HG03469 (cell line): ENCODE measurements around the gene PODN.

Experiments
- ATAC-seq: cut with Tn5 transposase; IDR thresholded peaks from one replicate; pipeline ENCODE4 v1.9.1; 2021; ENCODE audit warnings: mild to moderate bottlenecking, moderate library complexity, moderate number of reproducible peaks; ENCODE audit not compliant: unreplicated experiment

PODN gene

DNA sequence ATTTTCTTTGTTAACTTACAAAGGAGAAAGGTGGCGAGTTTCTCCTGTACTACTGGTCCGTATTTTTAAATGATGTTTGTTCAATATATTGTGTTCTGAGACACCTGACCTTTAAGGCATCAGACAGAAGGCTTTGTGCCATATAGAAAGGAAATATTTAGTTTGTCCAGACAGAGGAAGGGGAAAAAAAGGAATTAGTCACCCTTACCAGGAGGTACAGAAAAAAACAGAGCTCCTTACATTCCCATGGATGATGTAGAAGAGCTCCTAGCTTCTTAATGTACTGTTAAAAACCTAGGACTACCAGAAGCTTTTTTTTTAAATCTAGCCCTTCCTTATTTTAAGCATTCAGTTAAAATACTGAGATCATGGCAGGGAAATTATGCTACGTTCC, 12.4 kb upstream of the PODN start:
- no peak for ATAC-seq

GRCh38 chr1:53050310-53050709, 11.7 kb upstream of the PODN start:
- no peak for ATAC-seq

GRCh38 chr1:53051676-53052075, 10.3 kb upstream of the PODN start:
- ATAC-seq, result no peak

DNA sequence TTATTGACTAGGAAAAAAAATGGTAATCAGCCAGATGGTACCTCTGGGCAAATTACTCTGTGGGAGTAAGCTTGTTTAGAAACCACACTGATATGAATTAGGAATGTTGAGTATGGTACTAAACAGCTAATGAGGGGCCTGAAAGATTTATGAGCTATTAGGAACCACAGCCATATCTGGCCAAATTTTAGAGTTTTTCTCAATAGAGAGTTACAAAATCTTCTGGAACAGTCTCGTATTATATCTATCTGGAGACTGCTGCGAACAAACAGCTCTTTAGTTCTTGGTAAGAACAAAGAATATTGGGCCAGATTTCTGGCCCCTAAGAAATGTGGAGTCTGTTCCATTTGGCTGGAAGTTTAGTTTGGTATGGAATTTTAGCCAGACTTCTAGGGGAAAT, 4.9 kb upstream of the PODN start:
- no peak for ATAC-seq

- no peak for ATAC-seq
Measured at GRCh38 chr1:53060579-53060978, 1.4 kb upstream of the PODN start.

DNA sequence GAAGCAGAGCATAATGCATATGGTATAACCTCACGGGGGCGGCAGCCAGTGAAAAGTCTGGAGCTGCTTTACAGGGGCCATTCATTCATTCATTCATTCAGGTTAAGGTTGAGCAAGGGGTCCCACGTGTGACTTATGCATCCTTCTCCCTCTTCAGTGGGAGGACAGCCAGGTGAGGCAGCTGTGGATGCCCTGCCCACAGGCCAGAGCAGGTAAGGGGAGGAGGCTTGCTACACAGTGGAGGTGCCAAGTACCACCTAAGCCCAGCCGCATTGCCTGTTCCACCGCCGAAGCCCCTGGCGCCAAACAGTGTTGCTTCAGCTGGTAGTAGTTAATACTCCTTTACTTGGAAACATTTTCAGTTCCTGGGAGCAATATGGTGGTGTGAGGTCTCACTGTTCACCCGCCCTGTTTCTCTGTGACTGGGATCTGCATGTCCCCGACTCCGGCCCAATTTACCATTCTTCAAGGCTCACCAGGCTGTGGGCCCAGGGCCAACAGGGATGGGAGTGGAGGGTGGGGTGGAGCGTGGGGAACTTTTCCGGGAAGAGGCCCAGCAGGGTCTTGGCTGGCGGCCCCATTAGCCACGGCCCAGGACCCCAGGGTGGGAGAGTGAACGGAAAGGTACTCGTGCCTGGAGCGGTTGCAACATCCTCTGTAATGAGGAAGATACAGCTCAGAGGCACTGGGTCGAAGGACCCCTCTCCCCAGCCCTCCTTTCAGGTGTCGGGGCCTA, 722 bp upstream of the PODN start:
- ATAC-seq, result no peak

- ATAC-seq, result no peak
Measured at GRCh38 chr1:53062708-53063591, 937 bp downstream of the PODN start.

DNA sequence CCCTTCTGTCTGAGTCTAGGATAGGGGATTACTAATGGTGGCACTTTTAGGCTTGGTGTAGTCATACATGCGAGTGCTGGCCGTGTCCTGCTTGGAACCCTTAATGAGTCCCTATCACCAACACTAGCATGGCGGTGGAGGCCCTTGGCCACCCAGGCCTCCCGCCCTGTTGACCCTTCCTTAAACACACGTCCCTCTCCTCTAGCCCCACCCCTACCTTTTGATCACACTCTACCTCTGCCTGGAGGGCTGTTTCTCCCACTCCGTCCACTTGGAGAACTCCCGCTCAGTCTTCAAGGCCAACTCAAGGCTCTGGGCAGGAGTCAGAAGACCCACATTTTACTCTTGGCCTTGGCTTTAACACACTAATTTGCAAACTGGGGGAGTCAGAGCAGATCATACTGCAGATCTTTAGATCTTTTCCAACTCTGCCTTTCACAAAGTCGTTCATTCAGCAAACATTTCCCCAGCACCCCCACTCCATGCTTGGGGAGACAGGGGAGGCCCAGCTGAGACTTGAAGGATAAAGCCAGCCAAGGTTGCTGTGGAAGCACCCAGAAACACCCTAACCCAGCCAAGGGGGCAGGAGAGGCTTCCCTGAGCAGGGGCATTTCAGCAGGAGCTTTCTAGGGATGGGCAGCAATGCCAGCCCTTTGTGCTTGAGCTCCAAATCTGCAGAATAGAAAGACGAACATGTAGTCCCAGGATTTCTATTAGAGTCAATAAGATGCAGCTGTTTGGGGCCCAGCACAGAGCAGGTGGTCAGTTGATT, 1.9 kb downstream of the PODN start:
- no peak for ATAC-seq

DNA sequence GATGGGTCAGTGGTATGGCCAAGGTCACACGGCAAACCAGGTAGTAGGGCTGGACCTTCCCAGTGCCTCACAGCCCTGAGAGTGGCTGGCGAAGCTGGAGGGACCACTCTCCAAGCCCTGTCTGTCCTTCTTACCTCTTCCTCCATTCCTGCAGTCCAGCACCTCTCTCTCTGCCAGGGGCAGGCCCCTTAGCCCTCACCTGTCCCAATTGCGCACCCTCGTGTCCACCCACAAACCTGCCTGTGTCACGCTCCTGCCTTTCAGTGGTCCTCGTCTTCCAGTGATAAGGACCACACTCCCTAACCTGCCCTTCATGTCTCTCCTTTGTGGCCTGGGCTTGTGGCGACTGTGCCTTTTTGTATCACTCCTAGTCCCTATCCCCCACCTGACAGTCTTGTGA, 3.4 kb downstream of the PODN start:
- ATAC-seq, result no peak

DNA sequence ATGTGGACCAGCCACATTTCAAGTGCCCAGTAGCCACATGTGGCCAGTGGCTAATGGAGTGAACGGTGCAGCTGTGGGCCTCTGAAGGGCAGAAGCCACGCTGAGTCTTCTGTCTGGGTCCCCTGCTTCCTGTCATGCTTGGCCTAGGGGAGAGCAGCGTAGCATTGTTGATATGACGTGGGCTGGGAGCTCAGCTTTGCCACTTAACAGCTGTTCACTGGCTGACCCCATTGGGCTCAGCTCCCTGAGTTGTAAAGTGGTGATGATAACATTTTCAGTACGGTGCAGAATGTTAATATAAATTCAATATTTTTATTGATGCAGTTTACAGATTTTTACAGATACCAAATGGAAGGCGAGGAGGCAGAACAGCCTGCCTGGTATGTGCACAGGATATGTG, 4.5 kb downstream of the PODN start:
- no peak for ATAC-seq

DNA sequence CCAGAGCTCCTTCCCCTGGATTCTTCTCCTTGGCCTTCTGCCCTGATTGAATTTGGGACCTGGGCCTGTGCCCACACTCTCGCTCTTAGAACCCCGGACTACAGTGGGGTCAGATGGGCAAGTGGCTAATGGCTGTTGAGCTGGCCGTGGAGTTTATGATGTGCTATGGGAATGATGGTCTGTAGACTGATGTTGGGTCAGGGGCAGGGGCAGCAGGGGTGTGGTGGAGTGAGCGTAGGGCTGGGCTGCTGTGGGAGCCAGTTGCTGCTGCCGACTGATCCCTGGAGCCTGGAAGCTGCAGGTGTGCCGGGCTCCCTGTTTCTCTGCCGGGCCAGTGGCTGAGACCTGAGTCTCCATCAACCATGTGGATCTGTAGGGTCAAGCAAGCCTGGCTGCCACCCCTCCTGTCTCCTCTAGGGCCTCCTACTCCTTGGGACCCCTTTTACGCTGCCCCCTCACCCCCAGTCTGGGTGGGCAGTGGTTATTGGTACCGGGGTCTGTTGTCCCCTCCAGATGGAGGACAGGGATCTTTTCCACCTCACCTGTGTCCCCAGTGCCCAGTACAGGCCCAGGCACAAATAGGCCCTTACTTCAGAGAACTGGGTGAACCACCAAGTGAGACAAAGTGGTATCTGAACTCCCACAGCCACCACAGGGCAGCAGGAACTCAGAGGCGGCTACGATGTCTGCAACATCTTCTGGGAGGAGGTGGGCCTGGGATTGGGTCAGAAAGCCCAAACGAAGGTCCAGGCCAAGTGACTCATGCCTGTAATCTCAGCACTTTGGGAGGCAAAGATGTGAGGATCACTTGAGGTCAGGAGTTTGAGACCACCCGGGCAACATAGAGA, 5.1 kb downstream of the PODN start:
- ATAC-seq, result no peak

DNA sequence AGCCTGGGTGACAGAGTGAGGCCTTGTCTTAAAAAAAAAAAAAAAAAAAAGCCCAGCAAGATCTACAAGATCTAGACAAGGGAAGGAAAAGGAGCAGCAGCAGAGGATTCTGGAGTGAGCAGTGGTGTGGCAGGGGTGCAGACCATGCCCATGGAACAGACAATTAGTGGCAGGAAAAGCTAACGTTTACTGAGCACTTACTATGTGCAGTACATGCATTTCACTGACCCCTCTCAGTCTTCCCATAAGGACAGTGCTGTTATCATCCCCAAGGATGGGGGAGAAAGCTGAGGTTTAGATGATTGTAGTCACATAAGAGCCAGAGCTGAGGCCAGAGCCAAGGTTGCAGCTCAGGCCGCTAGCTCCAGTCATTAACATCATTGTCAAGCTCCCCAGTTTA, 5.9 kb downstream of the PODN start:
- no peak for ATAC-seq

- no peak for ATAC-seq
Measured at GRCh38 chr1:53068314-53069099, 6.5 kb downstream of the PODN start.

- ATAC-seq, result no peak
Measured at GRCh38 chr1:53069265-53069662, 7.3 kb downstream of the PODN start.

GRCh38 chr1:53069663-53070327, 7.8 kb downstream of the PODN start:
- no peak for ATAC-seq

GRCh38 chr1:53070621-53071020, 8.6 kb downstream of the PODN start:
- no peak for ATAC-seq

- ATAC-seq, result no peak
Measured at GRCh38 chr1:53071167-53071865, 9.3 kb downstream of the PODN start.

- no peak for ATAC-seq
Measured at GRCh38 chr1:53071915-53072314, 9.9 kb downstream of the PODN start.

GRCh38 chr1:53073287-53073686, 11.3 kb downstream of the PODN start:
- ATAC-seq, result no peak
